Astrocyte of the spinal cord (primary cell): ENCODE results near the gene OXCT1.
A peak's percentile ranks its signal among the peaks of the same experiment; 100 is the strongest.

Experiments
- DNase-seq: peaks from one replicate; pipeline ENCODE4 v3.0.0; 2011; ENCODE audit warnings: low read depth, low spot score
- H3K4me3 ChIP-seq: 2 replicates; pipeline ENCODE4 v1.5.1; 2011; ENCODE audit warnings: low read depth, mild to moderate bottlenecking, low read length, moderate library complexity
- in situ Hi-C: cut with HindIII; loops from 2 replicates; pipeline ENCODE4 v1.10.0; 2017; ENCODE audit warnings: low sequenced_read_pairs
- TF ChIP-seq, protein P1 (sequence below): IDR thresholded peaks from 2 replicates; pipeline ENCODE4 v1.5.1; 2012; ENCODE audit warnings: low read depth, mild to moderate bottlenecking, low read length, inconsistent platforms

Gene OXCT1

GRCh38 chr5:41793141-41793770 is 77.0 kb downstream of the OXCT1 start:
- DNase-seq = peak; percentile 78
- in situ Hi-C loops = no loop called here
- TF ChIP-seq, protein P1, sequence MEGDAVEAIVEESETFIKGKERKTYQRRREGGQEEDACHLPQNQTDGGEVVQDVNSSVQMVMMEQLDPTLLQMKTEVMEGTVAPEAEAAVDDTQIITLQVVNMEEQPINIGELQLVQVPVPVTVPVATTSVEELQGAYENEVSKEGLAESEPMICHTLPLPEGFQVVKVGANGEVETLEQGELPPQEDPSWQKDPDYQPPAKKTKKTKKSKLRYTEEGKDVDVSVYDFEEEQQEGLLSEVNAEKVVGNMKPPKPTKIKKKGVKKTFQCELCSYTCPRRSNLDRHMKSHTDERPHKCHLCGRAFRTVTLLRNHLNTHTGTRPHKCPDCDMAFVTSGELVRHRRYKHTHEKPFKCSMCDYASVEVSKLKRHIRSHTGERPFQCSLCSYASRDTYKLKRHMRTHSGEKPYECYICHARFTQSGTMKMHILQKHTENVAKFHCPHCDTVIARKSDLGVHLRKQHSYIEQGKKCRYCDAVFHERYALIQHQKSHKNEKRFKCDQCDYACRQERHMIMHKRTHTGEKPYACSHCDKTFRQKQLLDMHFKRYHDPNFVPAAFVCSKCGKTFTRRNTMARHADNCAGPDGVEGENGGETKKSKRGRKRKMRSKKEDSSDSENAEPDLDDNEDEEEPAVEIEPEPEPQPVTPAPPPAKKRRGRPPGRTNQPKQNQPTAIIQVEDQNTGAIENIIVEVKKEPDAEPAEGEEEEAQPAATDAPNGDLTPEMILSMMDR = no peak
- no peak overlapping the region for H3K4me3 ChIP-seq

DNA sequence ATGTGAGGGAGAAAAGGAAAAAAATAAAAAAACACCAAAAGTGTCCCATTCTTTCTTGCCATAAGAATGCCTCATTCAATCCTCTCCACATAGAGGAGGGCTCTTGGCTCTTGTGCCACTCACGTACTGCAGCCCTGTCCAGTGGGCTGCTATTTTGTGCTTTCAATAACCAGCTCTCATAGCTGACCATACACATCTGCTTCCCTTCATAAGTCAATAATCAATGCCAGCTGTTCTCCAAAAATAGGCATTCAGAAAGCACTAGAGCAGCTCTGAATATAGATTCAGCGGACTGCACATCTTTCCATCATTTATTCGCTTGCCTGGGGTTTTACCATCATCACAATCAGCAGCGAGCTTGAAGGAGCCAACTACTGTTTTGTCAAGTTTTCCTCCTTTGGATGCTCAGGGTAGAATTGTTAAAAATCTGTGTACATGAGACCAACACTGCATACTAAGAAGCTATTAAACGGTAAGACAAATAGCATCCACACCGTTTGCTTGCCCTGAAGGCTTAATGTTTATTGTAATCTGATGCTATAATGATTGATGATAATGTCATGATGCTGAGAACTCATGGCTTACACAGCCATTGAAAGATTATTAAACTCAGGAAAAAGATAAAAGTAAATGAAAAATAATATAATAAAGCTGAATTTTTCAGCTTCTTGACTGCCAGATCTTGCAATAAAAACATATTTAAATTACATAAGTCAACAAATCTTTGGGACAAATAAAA is 80.0 kb downstream of the OXCT1 start:
- in situ Hi-C loops = no loop called here
- TF ChIP-seq, protein P1 = no peak
- DNase-seq = peak; percentile 37
- no peak overlapping the region for H3K4me3 ChIP-seq

- DNase-seq = no peak
- TF ChIP-seq, protein P1 = no peak
- H3K4me3 ChIP-seq = no peak overlapping the region
- in situ Hi-C loops = no loop called here
Observed at GRCh38 chr5:41789434-41789833, 80.8 kb downstream of the OXCT1 start.

- TF ChIP-seq, protein P1 = no peak
- in situ Hi-C loops = no loop called here
Observed at GRCh38 chr5:41788941-41789368, 81.3 kb downstream of the OXCT1 start.

DNA sequence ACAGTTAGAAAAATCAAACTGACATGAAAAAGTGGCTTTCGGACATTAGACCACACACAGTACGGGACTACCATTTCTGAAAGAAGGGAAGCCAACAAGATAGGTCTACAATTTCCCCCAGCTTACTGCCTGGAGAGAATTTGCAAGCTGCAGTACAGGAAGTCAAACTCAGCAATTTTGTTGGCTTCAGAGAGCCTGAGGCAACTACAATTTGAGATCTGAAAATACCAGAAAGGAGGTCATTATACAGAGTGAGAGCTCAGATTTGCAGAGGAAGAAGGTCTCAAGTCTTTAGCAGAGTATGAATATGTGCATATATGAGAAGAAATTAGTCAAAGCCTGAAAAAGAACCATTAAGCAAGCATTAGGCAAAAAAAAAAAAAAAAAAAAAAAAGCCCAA is 83.0 kb downstream of the OXCT1 start:
- in situ Hi-C loops = no loop called here
- TF ChIP-seq, protein P1 = no peak
- no peak overlapping the region for H3K4me3 ChIP-seq
- DNase-seq = no peak

More at GRCh38 chr5:41788941-41789368, 81.3 kb downstream of the OXCT1 start:
- DNase-seq = peak; percentile 86
- H3K4me3 ChIP-seq = no peak overlapping the region

DNA sequence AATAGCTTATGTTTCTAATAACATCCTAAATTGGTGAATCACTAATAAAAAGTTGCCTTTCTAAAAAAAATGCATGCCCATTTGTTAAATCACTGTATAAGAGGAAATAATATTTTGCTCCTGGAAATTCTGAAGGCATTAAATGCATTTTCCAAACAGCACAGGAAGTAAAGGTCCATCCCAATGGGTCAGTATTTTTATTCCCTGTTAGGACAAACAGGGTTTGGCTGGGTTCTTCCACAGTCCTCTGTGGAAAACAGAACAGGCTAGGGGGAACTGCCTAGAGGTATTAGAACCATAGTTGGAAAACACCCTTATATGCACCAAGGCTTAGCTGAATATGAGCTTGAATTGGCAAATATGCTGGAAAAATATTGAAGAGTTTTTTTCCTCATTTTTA is 85.2 kb downstream of the OXCT1 start:
- no peak for DNase-seq
- TF ChIP-seq, protein P1 = no peak
- in situ Hi-C loops = no loop called here
- H3K4me3 ChIP-seq = no peak overlapping the region
